ENCODE results near the gene CREBZF. TPM values are rescaled to one million over a fixed set of nuclear protein-coding genes. Genes with fewer than 3 reads are reported as not detected.

Gene CREBZF, protein sequence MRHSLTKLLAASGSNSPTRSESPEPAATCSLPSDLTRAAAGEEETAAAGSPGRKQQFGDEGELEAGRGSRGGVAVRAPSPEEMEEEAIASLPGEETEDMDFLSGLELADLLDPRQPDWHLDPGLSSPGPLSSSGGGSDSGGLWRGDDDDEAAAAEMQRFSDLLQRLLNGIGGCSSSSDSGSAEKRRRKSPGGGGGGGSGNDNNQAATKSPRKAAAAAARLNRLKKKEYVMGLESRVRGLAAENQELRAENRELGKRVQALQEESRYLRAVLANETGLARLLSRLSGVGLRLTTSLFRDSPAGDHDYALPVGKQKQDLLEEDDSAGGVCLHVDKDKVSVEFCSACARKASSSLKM
- polyA plus RNA-seq (2012; ENCODE audit: low read depth, missing spikeins) = 19.4 TPM

DNA sequence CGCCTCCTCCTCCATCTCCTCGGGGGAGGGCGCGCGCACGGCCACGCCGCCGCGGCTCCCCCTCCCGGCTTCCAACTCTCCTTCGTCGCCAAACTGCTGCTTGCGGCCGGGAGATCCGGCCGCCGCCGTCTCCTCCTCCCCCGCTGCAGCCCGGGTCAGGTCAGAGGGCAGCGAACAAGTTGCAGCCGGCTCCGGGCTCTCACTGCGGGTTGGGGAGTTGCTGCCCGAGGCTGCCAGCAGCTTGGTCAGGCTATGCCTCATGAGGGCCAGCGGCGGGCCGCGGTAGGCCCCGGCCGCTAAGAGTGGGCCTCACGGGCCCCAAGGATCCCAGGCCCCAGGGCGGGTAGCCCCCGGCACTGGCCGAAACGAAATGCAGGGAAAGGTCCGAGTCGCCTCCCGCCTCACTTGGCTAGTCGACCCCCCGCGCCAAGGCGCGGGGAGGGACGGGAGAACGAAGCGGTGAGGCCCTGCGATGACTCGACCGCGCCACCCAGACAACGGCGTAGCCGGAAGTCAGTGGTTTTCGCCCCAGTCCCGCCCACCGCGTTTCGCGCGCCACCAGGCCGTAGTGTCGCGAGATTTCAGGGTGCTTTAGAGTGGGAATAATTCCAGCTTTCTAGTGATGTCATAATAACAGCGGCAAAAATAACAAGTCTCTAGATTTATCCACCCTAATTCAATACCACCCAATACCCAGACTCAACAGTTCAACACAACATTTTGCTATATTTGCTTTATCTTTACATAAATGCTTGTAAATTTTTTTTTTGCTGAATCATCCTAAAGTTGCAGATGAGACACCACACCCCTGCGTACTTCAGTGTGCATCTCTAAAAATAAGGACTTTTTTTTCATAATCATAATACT lies at the start of gene CREBZF:
Gene CREBZF (minus strand): TSS at position 515 of the 867 bp plus-strand sequence. CDS start 254 bp downstream, at position 261.
- FAIRE-seq (peak; percentile 90), DNase-seq (ENCODE audit: insufficient read length, low spot score) (peak; percentile 77)
- peak; percentile 80 for TF ChIP-seq TAF1 (IDR thresholded peaks at IDR 0.05; ENCODE audit: low read depth, low read length)
- TF ChIP-seq PAX5 (IDR thresholded peaks at IDR 0.05; ENCODE audit: insufficient read depth, low read length, severe bottlenecking) = no peak
- peak; percentile 92 for TF ChIP-seq POLR2A (IDR thresholded peaks at IDR 0.05; ENCODE audit: low read depth, low read length)
- peak; percentile 70 for TF ChIP-seq POU2F2 (IDR thresholded peaks at IDR 0.05; ENCODE audit: low read depth, low read length)
- TF ChIP-seq POLR2AphosphoS5 (IDR thresholded peaks at IDR 0.05; ENCODE audit: low read depth, low read length) = peak; percentile 95
- no peak for TF ChIP-seq SPI1 (IDR thresholded peaks at IDR 0.05; ENCODE audit: low read depth, low read length)

DNA sequence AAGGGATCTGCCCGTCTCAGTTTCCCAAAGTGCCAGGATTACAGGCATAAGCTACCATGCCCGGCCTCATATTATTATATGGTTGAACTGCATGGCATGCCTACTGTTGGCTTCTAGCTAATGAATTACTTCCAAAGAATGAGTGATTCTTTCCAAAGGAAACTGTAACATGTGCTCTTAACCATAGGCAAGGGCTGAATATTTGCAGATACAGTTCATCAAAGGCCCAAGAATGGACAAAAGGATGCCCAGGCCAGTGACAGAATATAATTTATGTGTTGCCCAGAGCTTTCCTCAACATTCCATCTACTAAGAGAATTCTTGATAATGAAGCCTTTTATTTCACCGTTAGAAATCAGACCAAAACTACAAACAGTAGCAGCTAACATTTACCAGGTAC lies 48.0 kb upstream of the CREBZF start:
- FAIRE-seq = no peak

GRCh38 chr11:85710917-85711316 lies 46.0 kb upstream of the CREBZF start:
- no peak for TF ChIP-seq SPI1 (IDR thresholded peaks at IDR 0.05; ENCODE audit: low read depth, low read length)
- no peak for TF ChIP-seq POU2F2 (IDR thresholded peaks at IDR 0.05; ENCODE audit: low read depth, low read length)
- TF ChIP-seq POLR2A (IDR thresholded peaks at IDR 0.05; ENCODE audit: low read depth, low read length) = no peak
- TF ChIP-seq PAX5 (IDR thresholded peaks at IDR 0.05; ENCODE audit: insufficient read depth, low read length, severe bottlenecking) = no peak
- no peak for TF ChIP-seq POLR2AphosphoS5 (IDR thresholded peaks at IDR 0.05; ENCODE audit: low read depth, low read length)
- no peak for TF ChIP-seq TAF1 (IDR thresholded peaks at IDR 0.05; ENCODE audit: low read depth, low read length)
- FAIRE-seq = no peak
- no peak for DNase-seq (ENCODE audit: insufficient read length, low spot score)

More for the DNA sequence above, 48.0 kb upstream of the CREBZF start:
- no peak for TF ChIP-seq POU2F2 (IDR thresholded peaks at IDR 0.05; ENCODE audit: low read depth, low read length)
- TF ChIP-seq TAF1 (IDR thresholded peaks at IDR 0.05; ENCODE audit: low read depth, low read length) = no peak
- no peak for TF ChIP-seq SPI1 (IDR thresholded peaks at IDR 0.05; ENCODE audit: low read depth, low read length)
- no peak for TF ChIP-seq PAX5 (IDR thresholded peaks at IDR 0.05; ENCODE audit: insufficient read depth, low read length, severe bottlenecking)
- TF ChIP-seq POLR2AphosphoS5 (IDR thresholded peaks at IDR 0.05; ENCODE audit: low read depth, low read length) = no peak
- TF ChIP-seq POLR2A (IDR thresholded peaks at IDR 0.05; ENCODE audit: low read depth, low read length) = no peak
- no peak for DNase-seq (ENCODE audit: insufficient read length, low spot score)

GRCh38 chr11:85709941-85710702 lies 45.2 kb upstream of the CREBZF start:
- FAIRE-seq (no peak), DNase-seq (ENCODE audit: insufficient read length, low spot score) (no peak)

GRCh38 chr11:85705800-85706199 lies 40.9 kb upstream of the CREBZF start:
- FAIRE-seq (no peak), DNase-seq (ENCODE audit: insufficient read length, low spot score) (no peak)
- no peak for TF ChIP-seq POLR2A (IDR thresholded peaks at IDR 0.05; ENCODE audit: low read depth, low read length)
- no peak for TF ChIP-seq POLR2AphosphoS5 (IDR thresholded peaks at IDR 0.05; ENCODE audit: low read depth, low read length)
- TF ChIP-seq SPI1 (IDR thresholded peaks at IDR 0.05; ENCODE audit: low read depth, low read length) = no peak
- TF ChIP-seq POU2F2 (IDR thresholded peaks at IDR 0.05; ENCODE audit: low read depth, low read length) = no peak
- TF ChIP-seq PAX5 (IDR thresholded peaks at IDR 0.05; ENCODE audit: insufficient read depth, low read length, severe bottlenecking) = no peak
- TF ChIP-seq TAF1 (IDR thresholded peaks at IDR 0.05; ENCODE audit: low read depth, low read length) = no peak

More at GRCh38 chr11:85709941-85710702, 45.2 kb upstream of the CREBZF start:
- no peak for TF ChIP-seq POLR2AphosphoS5 (IDR thresholded peaks at IDR 0.05; ENCODE audit: low read depth, low read length)
- no peak for TF ChIP-seq POLR2A (IDR thresholded peaks at IDR 0.05; ENCODE audit: low read depth, low read length)
- TF ChIP-seq PAX5 (IDR thresholded peaks at IDR 0.05; ENCODE audit: insufficient read depth, low read length, severe bottlenecking) = no peak
- no peak for TF ChIP-seq POU2F2 (IDR thresholded peaks at IDR 0.05; ENCODE audit: low read depth, low read length)
- TF ChIP-seq SPI1 (IDR thresholded peaks at IDR 0.05; ENCODE audit: low read depth, low read length) = no peak
- no peak for TF ChIP-seq TAF1 (IDR thresholded peaks at IDR 0.05; ENCODE audit: low read depth, low read length)

- DNase-seq (ENCODE audit: insufficient read length, low spot score) (no peak), FAIRE-seq (no peak)
- no peak for TF ChIP-seq TAF1 (IDR thresholded peaks at IDR 0.05; ENCODE audit: low read depth, low read length)
Observed at GRCh38 chr11:85704967-85705366, 40.0 kb upstream of the CREBZF start.

DNA sequence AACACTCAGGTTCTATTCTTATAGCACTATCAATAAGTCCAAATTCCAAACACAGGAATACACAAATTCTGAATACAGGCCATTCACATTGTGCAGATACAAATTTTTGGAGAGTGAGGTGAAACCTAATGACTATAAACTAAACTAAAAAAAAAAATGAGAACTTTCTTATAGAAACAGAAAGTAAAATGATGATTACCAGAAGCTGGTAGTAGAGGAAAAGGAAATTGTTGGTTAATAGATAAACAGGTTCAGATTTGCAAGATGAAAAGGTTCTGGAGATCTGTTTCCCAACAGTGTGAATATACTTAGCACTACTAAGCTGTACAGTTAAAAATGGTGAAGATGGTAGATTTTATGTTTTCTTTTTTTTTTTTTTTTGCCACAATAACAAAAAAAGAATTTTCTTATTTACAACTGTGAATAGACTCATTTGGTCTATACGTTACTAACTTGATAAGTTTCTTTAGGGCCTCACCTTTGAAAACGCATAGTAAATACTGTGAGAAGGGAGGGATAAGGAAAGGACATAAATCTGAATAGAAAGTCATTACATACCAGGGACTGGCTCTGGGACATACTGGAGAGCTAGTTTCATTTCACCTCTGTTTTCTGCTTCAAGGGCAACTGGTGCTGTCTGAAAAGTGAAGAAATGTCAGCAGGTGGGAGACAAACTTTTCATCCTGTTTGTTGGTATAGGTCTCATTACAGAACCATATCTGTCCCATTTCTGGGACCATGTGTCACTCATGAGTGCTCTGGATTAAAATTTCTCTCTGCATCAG lies 35.2 kb upstream of the CREBZF start:
- DNase-seq (ENCODE audit: insufficient read length, low spot score) = no peak
- no peak for TF ChIP-seq SPI1 (IDR thresholded peaks at IDR 0.05; ENCODE audit: low read depth, low read length)
- TF ChIP-seq POLR2AphosphoS5 (IDR thresholded peaks at IDR 0.05; ENCODE audit: low read depth, low read length) = no peak
- no peak for TF ChIP-seq POLR2A (IDR thresholded peaks at IDR 0.05; ENCODE audit: low read depth, low read length)
- TF ChIP-seq PAX5 (IDR thresholded peaks at IDR 0.05; ENCODE audit: insufficient read depth, low read length, severe bottlenecking) = no peak
- TF ChIP-seq TAF1 (IDR thresholded peaks at IDR 0.05; ENCODE audit: low read depth, low read length) = no peak
- TF ChIP-seq POU2F2 (IDR thresholded peaks at IDR 0.05; ENCODE audit: low read depth, low read length) = no peak
- no peak for FAIRE-seq

- DNase-seq (ENCODE audit: insufficient read length, low spot score) (no peak), FAIRE-seq (no peak)
- TF ChIP-seq PAX5 (IDR thresholded peaks at IDR 0.05; ENCODE audit: insufficient read depth, low read length, severe bottlenecking) = no peak
- TF ChIP-seq POU2F2 (IDR thresholded peaks at IDR 0.05; ENCODE audit: low read depth, low read length) = no peak
Observed at GRCh38 chr11:85698195-85698594, 33.3 kb upstream of the CREBZF start.

Measured in GM12891 (cell line).